Endothelial cell of umbilical vein (primary cell): ENCODE measurements around the gene EPN1. TPM values are rescaled to one million over a fixed set of nuclear protein-coding genes. Genes with fewer than 3 reads are reported as not detected.

Experiments
- BruUV-seq: library from RNA; stranded (reverse); fragments of 400-500 nt; replicated peaks from 2 replicates; lab custom pipeline; 2021; lab: Mats Ljungman, UMichigan
- CTCF ChIA-PET: fragments of 300-600, 350-600 bp; sonication (Branson Sonifier 250); formaldehyde crosslinking; loops from one replicate; lab custom pipeline; 2021; ENCODE audit warnings: antibody characterized with exemption, inconsistent platforms; lab: Charles Lee
- POLR2A ChIA-PET: fragments of 300-600, 350-600 bp; sonication (Branson Sonifier 250); formaldehyde crosslinking; loops from one replicate; lab custom pipeline; 2021; ENCODE audit warnings: antibody characterized with exemption, inconsistent platforms; lab: Charles Lee
- DNase-seq: peaks from one replicate; pipeline ENCODE4 v3.0.0-alpha.2; 2011; ENCODE audit warnings: low read depth, low spot score
- FAIRE-seq: peaks from 2 replicates; lab custom pipeline; 2011; peaks lifted over from hg19 to GRCh38; lab: Jason Lieb, UNC
- H2AFZ ChIP-seq: 2 replicates; pipeline ENCODE4 v1.6.0; 2012; ENCODE audit warnings: low read depth, low read length, control low read depth, inconsistent platforms
- H3K27ac ChIP-seq: 2 replicates; pipeline ENCODE4 v1.5.1; 2011; ENCODE audit warnings: low read depth, mild to moderate bottlenecking, control low read depth, low read length, moderate library complexity; ENCODE audit not compliant: insufficient read depth
- H3K27me3 ChIP-seq, 2 experiments: 2 replicates each; pipeline versions ENCODE4 v1.6.0 to v1.6.1; 2011; ENCODE audit warnings: low read length in 2 of 2, mixed read lengths in 1 of 2; ENCODE audit not compliant: control insufficient read depth in 2 of 2, insufficient read depth in 2 of 2
- H3K36me3 ChIP-seq, 2 experiments: 2 replicates in 1 of 2; 3 replicates in 1 of 2; pipeline ENCODE4 v1.5.1; 2011; ENCODE audit warnings: low read length in 2 of 2, mild to moderate bottlenecking in 1 of 2, moderate library complexity in 1 of 2; ENCODE audit not compliant: control insufficient read depth in 2 of 2, insufficient read depth in 2 of 2; ENCODE audit errors: extremely low read depth in 1 of 2
- H3K4me1 ChIP-seq: 3 replicates; pipeline ENCODE4 v1.5.1; 2011; ENCODE audit warnings: mild to moderate bottlenecking, low read length; ENCODE audit not compliant: control insufficient read depth, insufficient read depth; ENCODE audit errors: extremely low read depth
- H3K4me2 ChIP-seq: 2 replicates; pipeline ENCODE4 v1.6.1; 2011; ENCODE audit warnings: low read length, control low read depth, mixed read lengths; ENCODE audit not compliant: insufficient read depth
- H3K4me3 ChIP-seq, 3 experiments: fragments of 200-600 bp in 1 of 3; sonication (generic), shearing (Covaris generic) in 1 of 3; replicated peaks in 1 of 3; 2 replicates each; pipeline ENCODE4 v1.5.1; 2011 to 2016; ENCODE audit warnings: control low read depth in 3 of 3, low read length in 3 of 3, mild to moderate bottlenecking in 2 of 3, inconsistent platforms in 1 of 3, low read depth in 1 of 3, moderate library complexity in 1 of 3; ENCODE audit not compliant: insufficient read depth in 1 of 3
- H3K79me2 ChIP-seq: 2 replicates; pipeline ENCODE4 v1.6.0; 2012; ENCODE audit warnings: low read length, inconsistent platforms; ENCODE audit not compliant: control insufficient read depth, insufficient read depth
- H3K9ac ChIP-seq: replicated peaks from 2 replicates; pipeline ENCODE3; 2011; ENCODE audit warnings: low read length, control low read depth; ENCODE audit not compliant: insufficient read depth; ENCODE audit errors: extremely low read depth
- H3K9me1 ChIP-seq: replicated peaks from 3 replicates; pipeline ENCODE4 v1.6.0; 2011; ENCODE audit warnings: mild to moderate bottlenecking, low read length; ENCODE audit not compliant: control insufficient read depth, insufficient read depth; ENCODE audit errors: extremely low read depth
- H3K9me3 ChIP-seq: replicated peaks from 2 replicates; pipeline ENCODE4 v1.5.1; 2012; ENCODE audit warnings: low read length, inconsistent platforms; ENCODE audit not compliant: control insufficient read depth, insufficient read depth
- H4K20me1 ChIP-seq: replicated peaks from 2 replicates; pipeline ENCODE3; 2011; ENCODE audit warnings: mild to moderate bottlenecking, low read length; ENCODE audit not compliant: control insufficient read depth, insufficient read depth; ENCODE audit errors: extremely low read depth
- EZH2 ChIP-seq: IDR thresholded peaks from 2 replicates; pipeline ENCODE4 v1.6.1; 2012; ENCODE audit warnings: borderline replicate concordance, low read depth, mild to moderate bottlenecking, moderate library complexity, low read length, inconsistent platforms; ENCODE audit not compliant: severe bottlenecking
- FOS ChIP-seq: IDR thresholded peaks from 2 replicates; pipeline ENCODE4 v1.6.1; 2011; ENCODE audit warnings: mild to moderate bottlenecking, low read length, moderate library complexity, borderline replicate concordance; ENCODE audit not compliant: insufficient read depth
- GATA2 ChIP-seq: IDR thresholded peaks from 2 replicates; pipeline ENCODE4 v1.7.0; 2011; ENCODE audit warnings: low read depth, mild to moderate bottlenecking, moderate library complexity, mixed read lengths, low read length; ENCODE audit not compliant: insufficient read length, insufficient read depth
- JUN ChIP-seq: IDR thresholded peaks from 2 replicates; pipeline ENCODE4 v1.6.1; 2011; ENCODE audit warnings: borderline replicate concordance, low read depth; ENCODE audit not compliant: insufficient read length, insufficient read depth
- MYC ChIP-seq: IDR thresholded peaks from one replicate; pipeline ENCODE4 v1.6.1; 2011; ENCODE audit warnings: mild to moderate bottlenecking, low read depth, low read length
- POLR2A ChIP-seq: IDR thresholded peaks from 2 replicates; pipeline ENCODE4 v1.6.1; 2012; ENCODE audit warnings: low read depth, mild to moderate bottlenecking, control low read depth, low read length
- POLR2AphosphoS5 ChIP-seq: IDR thresholded peaks from 2 replicates; pipeline ENCODE4 v1.6.1; 2012; ENCODE audit warnings: low read depth, mild to moderate bottlenecking, control low read depth, low read length, moderate library complexity; ENCODE audit not compliant: insufficient read depth
- dilution Hi-C: fragments of 300-500 bp; cut with MboI; formaldehyde crosslinking; loops from one replicate; pipeline ENCODE4 v1.15.0; 2019; ENCODE audit warnings: low sequenced_read_pairs; ENCODE audit not compliant: extremely low pct_ligation_motif_present
- intact Hi-C: fragments of 100-400 bp; cut with micrococcal nuclease; formaldehyde crosslinking; loops from one replicate; pipeline ENCODE4 v1.10.0; 2022
- polyA plus RNA-seq, 4 experiments: library from polyadenylated mRNA; depleted of rRNA in 3 of 4; stranded (reverse) in 3 of 4; unstranded in 1 of 4; fragments of >200 nt; gene quantifications; 2 replicates each; pipeline versions ENCODE4 v1.2.1 to v1.2.3, GENCODE V29; 2011 to 2012; ENCODE audit warnings: missing spikeins in 1 of 4
- total RNA-seq: library from RNA; stranded (reverse); gene quantifications from 2 replicates; pipeline ENCODE4 v1.2.3, GENCODE V29; 2021
- TF ChIP-seq, protein P1 (sequence below), 2 donors: IDR thresholded peaks; 1 replicate in 1 of 2; 2 replicates in 1 of 2; pipeline ENCODE4 v1.5.1; 2011; ENCODE audit warnings: low read length in 2 of 2, mild to moderate bottlenecking in 2 of 2, moderate library complexity in 2 of 2, control low read depth in 1 of 2, inconsistent platforms in 1 of 2, low read depth in 1 of 2; ENCODE audit not compliant: insufficient read depth in 1 of 2; ENCODE audit errors: extremely low read depth in 1 of 2
- TF ChIP-seq, protein P2 (sequence below): IDR thresholded peaks from 2 replicates; pipeline ENCODE4 v1.6.1; 2011; ENCODE audit not compliant: insufficient read depth, insufficient read length

The EPN1 gene
- total and polyA plus RNA-seq, 2 donors (not counting 3 experiments of a cell fraction or from before 2014, with no cell fraction given) = 87.2 to 138 TPM

DNA sequence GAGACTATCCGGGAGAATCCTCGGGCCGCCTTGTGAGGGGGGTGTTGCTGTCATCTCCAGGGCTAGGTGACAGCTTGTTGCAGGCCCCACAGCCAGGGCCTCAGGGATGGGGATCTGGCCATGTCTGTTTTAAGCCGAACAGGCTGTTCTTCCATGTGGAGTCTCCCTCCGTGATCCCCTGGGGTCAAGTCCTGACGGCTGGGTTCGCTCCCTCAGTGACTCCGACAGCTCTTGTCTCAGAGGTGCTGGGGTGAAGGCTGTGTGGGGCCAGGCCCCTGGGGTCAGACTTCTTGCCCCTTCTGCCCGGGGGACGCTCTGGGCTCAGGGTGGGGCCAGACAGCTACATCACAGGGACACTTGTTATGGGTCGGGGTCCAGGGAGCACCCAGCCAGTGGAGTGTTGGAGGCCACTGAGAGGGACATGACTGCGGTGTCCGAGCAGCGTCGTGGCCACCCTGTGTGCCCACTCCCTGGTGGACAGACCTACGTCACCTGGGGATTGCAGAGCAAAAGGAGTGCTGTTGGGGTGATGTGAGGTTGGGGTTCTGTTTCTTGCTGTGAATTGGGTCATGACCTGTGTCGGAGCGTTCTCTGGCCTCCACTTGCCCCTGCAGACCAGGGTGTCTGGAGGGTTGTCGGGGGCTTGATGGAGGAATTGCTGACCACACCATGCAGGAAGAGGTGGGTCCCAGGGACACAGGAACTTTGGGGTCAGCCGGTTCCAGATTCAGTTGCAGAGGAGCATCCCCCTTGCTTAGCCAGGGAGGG is 21.5 kb downstream of the EPN1 start:
- ChIA-PET POLR2A (no interaction called here), CTCF (no interaction called here)
- H3K9ac ChIP-seq = no peak overlapping the region
- H3K27me3 ChIP-seq = no peaks in the 10 kb centered on the region
- no peaks in the 10 kb centered on the region for H3K9me3 ChIP-seq
- H3K4me1 ChIP-seq = no peaks in the 10 kb centered on the region
- no peak overlapping the region for H3K27ac ChIP-seq
- no peaks in the 10 kb centered on the region for H3K9me1 ChIP-seq
- no peaks in the 10 kb centered on the region for H3K79me2 ChIP-seq
- H3K4me2 ChIP-seq = no peak overlapping the region
- no peak for DNase-seq
- TF ChIP-seq, protein P1, sequence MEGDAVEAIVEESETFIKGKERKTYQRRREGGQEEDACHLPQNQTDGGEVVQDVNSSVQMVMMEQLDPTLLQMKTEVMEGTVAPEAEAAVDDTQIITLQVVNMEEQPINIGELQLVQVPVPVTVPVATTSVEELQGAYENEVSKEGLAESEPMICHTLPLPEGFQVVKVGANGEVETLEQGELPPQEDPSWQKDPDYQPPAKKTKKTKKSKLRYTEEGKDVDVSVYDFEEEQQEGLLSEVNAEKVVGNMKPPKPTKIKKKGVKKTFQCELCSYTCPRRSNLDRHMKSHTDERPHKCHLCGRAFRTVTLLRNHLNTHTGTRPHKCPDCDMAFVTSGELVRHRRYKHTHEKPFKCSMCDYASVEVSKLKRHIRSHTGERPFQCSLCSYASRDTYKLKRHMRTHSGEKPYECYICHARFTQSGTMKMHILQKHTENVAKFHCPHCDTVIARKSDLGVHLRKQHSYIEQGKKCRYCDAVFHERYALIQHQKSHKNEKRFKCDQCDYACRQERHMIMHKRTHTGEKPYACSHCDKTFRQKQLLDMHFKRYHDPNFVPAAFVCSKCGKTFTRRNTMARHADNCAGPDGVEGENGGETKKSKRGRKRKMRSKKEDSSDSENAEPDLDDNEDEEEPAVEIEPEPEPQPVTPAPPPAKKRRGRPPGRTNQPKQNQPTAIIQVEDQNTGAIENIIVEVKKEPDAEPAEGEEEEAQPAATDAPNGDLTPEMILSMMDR (IDR thresholded peaks at IDR 0.05; ENCODE audit: extremely low read depth in 1 of 2, insufficient read depth in 1 of 2, low read depth in 1 of 2, low read length in 2 of 2) = no peak
- TF ChIP-seq MYC (no peak), EZH2 (no peak)
- no peak overlapping the region for H2AFZ ChIP-seq
- no peak for FAIRE-seq
- H3K4me3 ChIP-seq = no peak overlapping the region
- dilution Hi-C loops (no loop called here), intact Hi-C loops (no loop called here)
- BruUV-seq = no TSS peak
- peaks cover 2 to 39% of the 10 kb centered on the region in 2 experiments for H3K36me3 ChIP-seq
- H4K20me1 ChIP-seq = no peaks in the 10 kb centered on the region

DNA sequence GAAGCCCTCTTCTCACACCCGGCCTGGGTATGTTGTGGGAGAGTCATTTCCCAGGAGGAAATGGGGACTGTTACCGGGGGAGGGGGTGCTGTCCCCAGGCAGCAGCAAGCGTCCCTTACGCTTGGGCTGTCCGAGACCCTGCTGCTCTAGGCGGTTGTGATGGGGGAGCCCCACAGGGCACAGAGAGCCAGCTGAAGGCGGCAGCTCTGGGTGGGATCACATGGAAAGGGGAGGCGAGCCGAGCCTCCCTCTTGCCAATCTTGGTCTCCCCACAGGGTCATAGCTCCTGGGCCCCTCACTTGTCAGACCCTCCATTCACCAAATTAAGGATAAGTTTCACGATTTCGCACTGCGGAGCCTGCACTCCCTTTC is 22.0 kb downstream of the EPN1 start:
- Histone ChIP-seq H3K9me3 (no peaks in the 10 kb centered on the region), H4K20me1 (no peaks in the 10 kb centered on the region), H2AFZ (no peak overlapping the region), H3K4me1 (no peaks in the 10 kb centered on the region), H3K27me3 (no peaks in the 10 kb centered on the region), H3K4me3 (no peak overlapping the region), H3K4me2 (no peak overlapping the region), H3K27ac (no peak overlapping the region), H3K79me2 (no peaks in the 10 kb centered on the region), H3K9ac (no peak overlapping the region), H3K9me1 (no peaks in the 10 kb centered on the region), H3K36me3 (peaks cover 2 to 39% of the 10 kb centered on the region in 2 experiments)
- BruUV-seq = no TSS peak
- dilution Hi-C loops (no loop called here), intact Hi-C loops (no loop called here)
- CTCF ChIA-PET = no interaction called here
- no peak for DNase-seq
- POLR2A ChIA-PET = no interaction called here
- TF ChIP-seq POLR2A (no peak), FOS (no peak), EZH2 (no peak), POLR2AphosphoS5 (no peak), JUN (no peak), MYC (no peak), GATA2 (no peak)
- TF ChIP-seq, protein P1 (IDR thresholded peaks at IDR 0.05; ENCODE audit: extremely low read depth in 1 of 2, insufficient read depth in 1 of 2, low read depth in 1 of 2, low read length in 2 of 2) = no peak
- TF ChIP-seq, protein P2, sequence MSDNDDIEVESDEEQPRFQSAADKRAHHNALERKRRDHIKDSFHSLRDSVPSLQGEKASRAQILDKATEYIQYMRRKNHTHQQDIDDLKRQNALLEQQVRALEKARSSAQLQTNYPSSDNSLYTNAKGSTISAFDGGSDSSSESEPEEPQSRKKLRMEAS = no peak
- no peak for FAIRE-seq
